Measurements from ENCODE around the gene RFNG. TPM values are rescaled to one million over a fixed set of nuclear protein-coding genes. Genes with fewer than 3 reads are reported as not detected.

Gene RFNG
- total and polyA plus RNA-seq, 12 donors = 13.9 to 30.1 (median 20.3) TPM

DNA sequence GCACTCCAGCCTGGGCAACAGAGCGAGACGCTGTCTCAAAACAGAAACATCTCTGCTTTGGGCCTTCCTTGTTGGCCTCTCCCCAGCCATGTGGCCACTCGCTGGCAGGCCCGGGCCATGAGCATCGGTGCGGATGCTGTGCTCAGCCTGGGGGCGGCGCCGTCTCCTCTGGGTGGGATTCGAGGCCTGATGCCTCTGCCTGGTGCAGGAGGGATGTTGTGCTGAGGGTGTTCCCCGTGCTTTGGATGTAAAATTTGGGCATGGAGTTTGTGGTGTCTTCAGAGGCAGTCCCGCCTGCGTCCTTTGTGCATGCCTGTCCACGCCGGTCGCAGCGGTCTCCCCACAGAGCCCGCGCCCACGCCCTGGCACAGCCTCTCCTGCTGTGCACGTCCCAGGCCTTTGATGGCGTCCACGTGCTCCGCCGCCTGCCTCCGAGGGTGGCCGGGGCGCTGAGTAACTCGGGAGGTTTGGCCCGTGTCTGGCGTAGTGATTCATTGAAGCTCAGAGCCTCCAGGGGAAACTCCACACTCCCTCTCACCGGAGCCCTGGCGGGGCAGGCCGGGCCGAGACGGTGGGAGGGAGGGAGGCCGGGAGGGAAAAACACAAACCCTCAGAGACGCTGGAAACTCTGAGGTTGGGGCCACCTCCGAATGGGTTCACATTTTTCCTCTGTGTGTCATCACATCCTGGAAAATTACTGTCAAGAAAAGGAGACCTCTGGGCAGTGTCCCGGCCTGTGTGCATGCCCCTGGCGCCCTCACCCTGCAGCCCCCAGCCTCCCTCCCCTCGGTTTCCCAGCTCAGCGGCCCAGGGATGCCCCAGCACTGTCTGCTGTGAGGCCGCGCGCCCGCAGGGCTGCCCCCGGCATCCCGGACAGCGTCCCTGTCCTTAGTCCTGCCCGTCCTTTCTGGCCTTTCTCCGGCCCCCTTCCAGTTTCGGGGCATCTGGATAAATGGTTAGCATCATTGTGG is 47.9 kb downstream of the RFNG start:
- peak overlapping the region in 4 of 10 donors; percentile 3 to 26 (median 16) for H3K27ac ChIP-seq
- peak in 6 of 8 donors; percentile 13 to 69 (median 33) for ATAC-seq
- H3K9me3 ChIP-seq = no peaks in the 10 kb centered on the region
- TF ChIP-seq, protein P1, sequence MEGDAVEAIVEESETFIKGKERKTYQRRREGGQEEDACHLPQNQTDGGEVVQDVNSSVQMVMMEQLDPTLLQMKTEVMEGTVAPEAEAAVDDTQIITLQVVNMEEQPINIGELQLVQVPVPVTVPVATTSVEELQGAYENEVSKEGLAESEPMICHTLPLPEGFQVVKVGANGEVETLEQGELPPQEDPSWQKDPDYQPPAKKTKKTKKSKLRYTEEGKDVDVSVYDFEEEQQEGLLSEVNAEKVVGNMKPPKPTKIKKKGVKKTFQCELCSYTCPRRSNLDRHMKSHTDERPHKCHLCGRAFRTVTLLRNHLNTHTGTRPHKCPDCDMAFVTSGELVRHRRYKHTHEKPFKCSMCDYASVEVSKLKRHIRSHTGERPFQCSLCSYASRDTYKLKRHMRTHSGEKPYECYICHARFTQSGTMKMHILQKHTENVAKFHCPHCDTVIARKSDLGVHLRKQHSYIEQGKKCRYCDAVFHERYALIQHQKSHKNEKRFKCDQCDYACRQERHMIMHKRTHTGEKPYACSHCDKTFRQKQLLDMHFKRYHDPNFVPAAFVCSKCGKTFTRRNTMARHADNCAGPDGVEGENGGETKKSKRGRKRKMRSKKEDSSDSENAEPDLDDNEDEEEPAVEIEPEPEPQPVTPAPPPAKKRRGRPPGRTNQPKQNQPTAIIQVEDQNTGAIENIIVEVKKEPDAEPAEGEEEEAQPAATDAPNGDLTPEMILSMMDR (IDR thresholded peaks at IDR 0.05) = no peak
- H3K36me3 ChIP-seq = no peaks in the 10 kb centered on the region
- 64 to 65% methylated on average over 53 of the region's 53 CpGs for WGBS, 2 donors
- H3K27me3 ChIP-seq = no peaks in the 10 kb centered on the region
- no peak overlapping the region for H3K4me3 ChIP-seq
- intact Hi-C loops (cut with DNase I) = no loop called here
- peak; percentile 48 to 58 for DNase-seq
- peaks cover 7 to 46% (median 33%) of the 10 kb centered on the region in 9 donors for H3K4me1 ChIP-seq

DNA sequence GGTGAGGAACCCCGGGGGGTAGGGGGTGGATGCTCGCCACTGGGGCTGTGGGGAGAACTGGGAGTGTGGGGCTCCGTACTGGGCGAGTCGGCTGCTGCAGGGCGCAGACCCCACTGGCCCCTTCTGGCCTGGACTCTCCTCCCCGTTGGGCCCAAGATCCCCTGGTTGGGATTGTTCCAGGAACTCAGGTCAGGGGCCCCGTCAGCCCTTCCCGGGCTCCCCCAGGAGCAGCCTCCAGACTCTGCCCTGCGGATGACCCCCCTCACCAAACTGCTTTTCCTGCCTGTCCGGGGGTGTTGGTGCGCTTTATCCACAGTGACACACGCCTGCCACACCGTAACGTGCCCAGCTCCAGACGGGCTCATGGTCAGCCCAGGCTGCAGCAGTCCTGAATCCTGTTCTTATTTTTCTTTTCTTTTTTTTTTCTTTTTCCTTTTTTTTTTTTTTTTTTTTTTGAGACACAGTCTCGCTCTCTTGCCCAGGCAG is 50.0 kb downstream of the RFNG start:
- H3K4me3 ChIP-seq = no peak overlapping the region
- ATAC-seq (no peak), DNase-seq (no peak)
- intact Hi-C loops (cut with DNase I) = no loop called here
- WGBS, 2 donors = 85 to 88% methylated on average over 17 of the region's 17 CpGs
- H3K27ac ChIP-seq = no peak overlapping the region
- H3K36me3 ChIP-seq = peaks cover 0 to 7% (median 0%) of the 10 kb centered on the region in 9 donors
- H3K4me1 ChIP-seq = peaks cover 4 to 32% (median 26%) of the 10 kb centered on the region in 9 donors
- no peaks in the 10 kb centered on the region for H3K27me3 ChIP-seq
- TF ChIP-seq, protein P1 (IDR thresholded peaks at IDR 0.05) = no peak
- no peaks in the 10 kb centered on the region for H3K9me3 ChIP-seq

DNA sequence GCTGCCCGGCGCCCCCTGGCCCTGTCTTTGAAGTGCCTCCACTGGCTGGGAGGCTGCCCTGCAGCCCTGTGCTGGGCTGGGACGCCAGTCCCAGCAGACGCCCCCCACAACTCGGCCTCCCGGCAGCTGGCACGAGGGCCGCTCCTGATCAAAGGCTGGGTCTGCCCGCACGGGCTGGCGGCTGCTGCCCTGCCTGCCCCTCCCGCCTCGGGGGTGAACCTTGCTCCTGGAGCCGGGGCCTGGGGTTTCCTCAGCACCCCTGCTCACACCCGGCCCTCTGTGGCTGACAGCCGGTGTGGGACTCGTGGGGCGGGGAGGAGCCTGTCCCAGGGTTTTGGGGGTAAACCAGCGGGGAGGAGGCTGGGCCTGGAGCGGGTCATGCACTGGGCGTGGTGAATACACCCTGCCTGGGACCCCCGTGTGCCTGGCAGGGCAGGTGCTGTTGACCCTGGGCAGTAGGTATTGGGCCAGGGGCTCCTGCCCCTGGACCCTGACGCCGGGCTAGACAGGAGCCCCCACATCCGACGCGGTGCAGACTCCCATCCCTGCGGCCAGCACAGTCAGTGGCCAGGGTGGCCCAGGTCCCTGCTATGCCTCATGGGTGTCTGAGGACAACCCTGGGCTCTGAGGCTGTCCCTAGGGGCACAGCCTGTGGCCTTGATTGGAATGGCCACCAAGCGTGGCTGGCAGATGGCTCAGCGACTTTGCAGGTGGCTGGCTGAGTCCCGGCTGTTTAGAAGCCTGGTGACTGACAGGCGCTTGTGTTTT is 50.6 kb downstream of the RFNG start:
- DNase-seq = no peak
- WGBS, 2 donors = 92 to 93% methylated on average over 24 to 32 of the region's 32 CpGs
- Histone ChIP-seq H3K4me3 (no peak overlapping the region), H3K4me1 (peaks cover 0 to 26% (median 20%) of the 10 kb centered on the region in 9 donors), H3K27me3 (no peaks in the 10 kb centered on the region), H3K27ac (no peak overlapping the region), H3K9me3 (no peaks in the 10 kb centered on the region), H3K36me3 (peaks cover 0 to 12% (median 0%) of the 10 kb centered on the region in 9 donors)
- ATAC-seq = no peak
- intact Hi-C loops (cut with DNase I) = no loop called here
- TF ChIP-seq, protein P1 (IDR thresholded peaks at IDR 0.05) = no peak
